GM21786 (cell line): ENCODE data around the gene FAM163B.

ENCODE experiments used
- ATAC-seq: cut with Tn5 transposase; IDR thresholded peaks from one replicate; pipeline ENCODE4 v1.9.1; 2021; ENCODE audit not compliant: unreplicated experiment

Gene FAM163B

DNA sequence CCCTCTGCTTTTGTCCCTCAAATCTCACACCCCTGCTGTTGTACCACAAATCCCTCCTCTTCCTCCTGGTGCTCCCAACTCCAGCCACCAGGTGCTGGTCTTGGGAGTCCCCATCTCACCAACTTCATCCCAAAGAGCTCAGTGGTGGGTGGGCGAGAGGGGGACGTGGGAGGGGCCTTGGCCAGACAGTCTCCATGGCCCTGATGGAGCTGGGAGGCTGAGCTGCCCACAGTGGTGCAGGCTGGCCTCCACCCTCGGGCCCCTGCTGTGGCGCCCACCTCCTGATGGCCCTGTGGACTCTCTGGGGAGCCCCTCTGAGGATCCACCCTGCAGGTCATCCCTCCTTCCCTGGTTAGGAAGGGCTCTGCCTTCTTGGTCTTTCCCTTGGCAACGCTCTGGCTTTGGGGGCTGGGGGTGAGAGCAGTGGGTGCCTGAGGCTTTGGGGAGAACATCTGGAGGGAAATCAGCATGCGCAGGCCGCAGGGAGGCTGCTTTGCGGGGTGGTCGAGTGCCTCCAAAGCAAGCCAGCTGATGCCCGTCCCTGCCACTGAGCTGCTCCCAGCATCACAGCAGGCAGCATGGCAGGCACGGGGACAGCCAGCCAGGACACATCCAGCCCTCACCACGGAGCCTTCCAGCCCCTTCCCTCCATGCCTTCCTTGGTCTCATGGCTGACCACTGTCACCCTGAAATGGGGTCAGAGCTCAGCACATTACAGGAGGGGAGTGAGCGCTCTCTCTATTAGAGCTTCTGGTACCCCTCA lies 7.6 kb upstream of the FAM163B start:
- ATAC-seq = no peak

DNA sequence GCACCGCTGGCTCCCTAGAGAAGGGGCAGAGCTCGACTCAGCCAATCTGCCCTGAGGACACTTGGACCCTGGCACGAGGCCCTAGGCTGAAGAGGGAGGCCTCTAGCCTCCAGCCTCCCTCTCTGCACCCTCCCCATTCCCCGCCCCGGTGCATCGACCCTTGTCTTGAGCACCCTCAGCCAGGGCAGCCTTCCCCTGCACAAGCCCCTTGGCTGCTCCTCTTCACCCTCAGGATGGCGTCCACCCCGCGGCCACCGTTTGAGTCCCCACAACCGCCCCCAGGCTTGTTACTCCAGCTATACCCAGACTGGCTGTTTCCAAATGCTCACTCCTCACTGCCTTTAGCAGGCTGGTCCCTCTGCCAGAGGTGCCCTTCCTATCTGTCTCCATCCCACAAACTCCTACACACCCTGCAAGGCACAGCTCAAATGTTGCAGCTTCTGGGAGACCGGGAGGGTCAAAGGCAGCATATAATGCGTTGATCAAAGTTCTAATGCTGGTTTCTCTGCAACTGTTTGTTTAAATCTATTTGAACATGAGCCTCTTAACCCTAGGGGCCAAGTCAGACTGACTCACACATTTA lies 6.5 kb upstream of the FAM163B start:
- no peak for ATAC-seq

DNA sequence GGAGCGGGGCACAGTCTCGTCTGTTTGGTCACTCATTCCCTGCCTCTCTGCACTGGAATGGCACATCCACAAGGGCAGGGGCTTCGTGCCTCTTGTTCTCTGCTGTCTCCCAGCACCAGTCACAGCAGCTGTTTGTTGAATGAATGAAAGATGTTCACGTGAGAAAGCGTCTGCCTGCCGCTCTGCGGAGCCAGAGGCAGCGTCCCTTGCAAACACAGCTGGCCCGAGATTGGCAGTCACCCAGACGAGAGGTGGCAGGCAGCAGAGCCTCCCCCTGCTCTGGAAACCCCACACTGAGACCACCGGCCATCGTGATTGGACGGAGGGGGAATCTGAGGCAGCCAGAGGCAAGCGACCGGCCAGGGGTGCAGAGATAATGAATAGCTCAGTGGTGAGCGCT lies 6.0 kb upstream of the FAM163B start:
- no peak for ATAC-seq

DNA sequence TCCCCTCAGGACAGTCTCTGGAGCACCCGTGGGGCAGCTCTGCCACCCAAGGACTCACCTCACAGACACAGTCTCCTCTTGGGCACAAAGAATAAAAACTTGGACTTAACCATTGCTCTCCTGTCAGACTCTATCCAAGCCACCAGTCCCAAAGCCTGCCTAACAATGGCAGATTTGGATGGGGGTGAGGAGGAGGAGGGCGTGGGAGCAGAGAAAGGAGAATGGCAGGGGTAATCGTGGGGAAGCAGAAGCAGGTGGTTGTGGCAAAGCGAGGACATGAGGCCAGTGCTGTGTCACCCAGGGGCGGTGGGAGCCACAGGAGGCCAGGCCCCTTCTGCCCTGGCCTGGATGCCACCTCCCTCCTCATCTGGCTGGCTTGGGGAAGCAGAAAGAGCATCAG lies 5.5 kb upstream of the FAM163B start:
- no peak for ATAC-seq

DNA sequence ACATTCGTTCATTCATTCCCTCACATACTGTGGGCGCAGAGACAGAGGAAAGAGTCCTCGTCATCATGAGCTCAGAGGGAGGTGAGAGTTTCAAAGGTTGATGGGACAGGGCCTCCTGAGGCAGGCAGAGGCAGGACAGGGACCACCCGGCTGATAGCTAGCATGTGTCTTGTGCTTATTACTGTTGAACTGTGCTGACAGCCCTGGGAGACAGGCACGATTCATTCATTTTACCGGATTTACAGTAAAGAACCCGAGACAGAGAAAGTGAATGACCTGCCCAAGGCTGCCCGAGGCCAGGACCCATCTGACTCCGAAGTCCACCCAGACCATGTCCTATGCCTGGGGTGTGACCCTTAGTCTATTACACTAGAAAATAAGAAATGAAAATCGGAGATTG lies 4.9 kb upstream of the FAM163B start:
- no peak for ATAC-seq

DNA sequence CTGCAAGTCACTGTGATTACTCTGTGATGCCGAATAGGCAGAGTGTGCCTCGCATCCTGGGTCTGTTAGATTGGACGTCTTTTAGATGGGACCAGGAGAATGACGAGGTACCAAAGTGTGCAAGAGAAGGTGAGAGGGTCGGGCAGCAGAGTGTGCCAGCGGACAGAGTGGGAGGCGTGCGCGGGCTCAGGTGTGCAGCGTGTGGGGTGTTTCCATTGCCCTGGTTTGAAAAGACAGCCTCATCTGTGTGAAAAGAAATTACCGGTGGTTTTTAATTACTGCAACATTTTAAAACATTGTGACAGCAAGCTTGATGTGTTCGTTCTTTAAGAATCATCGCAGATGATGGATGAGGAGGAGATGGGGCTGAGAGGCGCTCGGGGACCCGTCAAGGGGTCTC lies 4.2 kb upstream of the FAM163B start:
- ATAC-seq = no peak

DNA sequence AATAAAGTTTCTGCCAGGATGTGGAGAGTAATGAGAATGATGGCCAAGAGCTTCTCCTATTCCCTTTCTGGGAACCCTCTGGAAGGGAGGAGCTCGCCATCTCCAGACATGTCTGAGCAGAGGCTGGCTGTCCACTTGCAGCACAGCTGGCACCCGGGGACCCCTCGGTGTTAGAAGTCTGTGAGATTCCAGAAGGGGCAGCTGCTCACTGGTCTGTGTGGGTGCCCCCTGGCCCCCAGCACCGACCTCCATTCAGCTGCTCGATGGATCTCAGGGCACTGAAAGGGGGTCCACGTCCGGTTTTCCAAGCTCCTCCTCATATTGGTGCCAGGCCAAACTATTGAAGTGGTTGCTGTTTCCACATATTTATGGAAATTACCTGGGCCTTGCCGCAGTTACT lies 3.6 kb upstream of the FAM163B start:
- ATAC-seq = no peak

DNA sequence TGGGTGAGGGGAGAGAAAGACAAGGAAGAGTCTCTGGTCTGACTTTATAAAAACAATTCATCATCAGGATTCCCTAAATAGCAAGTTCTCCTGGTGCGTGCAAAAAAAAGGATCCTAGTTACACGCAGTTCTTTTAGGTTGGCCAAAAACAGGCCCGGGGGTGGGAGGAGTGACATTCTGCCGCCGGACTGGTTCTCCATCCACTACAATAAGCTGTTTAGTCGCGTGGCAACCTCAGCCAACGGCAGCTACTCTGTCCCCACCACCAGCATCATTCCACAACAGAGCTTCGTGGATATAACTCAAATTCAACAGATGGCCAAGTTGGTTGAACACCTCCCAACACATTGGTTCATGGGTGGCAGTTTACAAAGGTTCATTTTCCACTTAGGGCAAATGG lies 2.9 kb upstream of the FAM163B start:
- no peak for ATAC-seq

DNA sequence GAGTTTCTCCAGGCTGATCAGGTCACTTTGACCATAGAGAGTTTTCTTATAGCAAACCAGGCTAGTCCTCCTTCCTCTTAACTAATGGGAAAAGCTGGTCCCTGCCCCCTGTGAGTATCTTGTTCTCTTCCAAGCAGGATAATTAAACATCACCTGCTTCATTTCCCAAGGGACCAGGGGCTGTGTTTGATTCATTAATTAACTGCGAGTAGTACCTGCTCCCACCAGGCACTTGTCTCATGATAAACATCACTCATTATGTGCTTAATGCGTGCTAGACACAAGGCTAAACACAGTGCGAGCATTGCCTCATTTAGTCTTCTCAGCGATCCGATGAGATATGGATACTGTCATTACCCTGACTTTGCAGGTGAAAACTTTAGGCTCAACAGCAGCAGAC lies 1.7 kb upstream of the FAM163B start:
- no peak for ATAC-seq

DNA sequence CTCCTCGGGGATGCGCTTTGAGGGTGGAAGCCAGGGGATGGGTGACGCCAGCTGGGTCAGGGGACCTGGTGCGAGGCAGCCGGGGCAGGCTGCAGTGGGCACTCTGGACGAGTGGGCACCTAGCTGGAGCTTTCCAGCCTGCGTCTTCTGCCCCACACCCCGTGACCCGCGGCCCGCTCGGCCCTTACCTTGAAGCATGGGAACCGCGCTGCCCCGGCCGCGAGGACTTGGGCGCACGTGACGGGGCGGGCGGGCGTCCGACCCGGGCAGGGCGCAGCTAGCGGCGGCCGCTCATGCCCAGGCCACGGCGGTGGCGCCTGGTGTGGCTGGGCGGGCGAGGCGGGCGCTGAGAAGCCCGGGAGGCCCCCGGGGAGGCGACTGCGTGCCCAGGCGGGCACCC lies 300 bp downstream of the FAM163B start:
- no peak for ATAC-seq

DNA sequence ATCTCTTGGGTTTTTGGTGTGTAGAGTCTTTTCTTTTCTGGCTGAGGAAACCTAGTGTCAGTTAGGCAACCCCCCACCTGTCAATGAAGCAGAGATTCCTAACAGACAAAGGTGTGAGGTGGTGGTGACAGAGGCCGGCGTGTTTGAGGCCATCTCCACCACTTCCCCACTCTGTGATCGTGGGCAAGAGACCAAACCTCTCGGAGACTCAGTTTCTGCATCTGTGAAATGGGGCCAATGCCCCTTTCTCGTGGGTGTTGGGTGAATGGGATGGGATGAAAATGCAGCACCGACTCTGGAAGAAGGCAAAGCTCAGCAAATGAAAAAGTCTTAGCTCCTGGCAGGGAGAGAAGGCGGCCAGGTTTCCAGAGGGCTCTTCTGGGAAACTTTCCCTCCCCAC lies 807 bp downstream of the FAM163B start:
- ATAC-seq = no peak

DNA sequence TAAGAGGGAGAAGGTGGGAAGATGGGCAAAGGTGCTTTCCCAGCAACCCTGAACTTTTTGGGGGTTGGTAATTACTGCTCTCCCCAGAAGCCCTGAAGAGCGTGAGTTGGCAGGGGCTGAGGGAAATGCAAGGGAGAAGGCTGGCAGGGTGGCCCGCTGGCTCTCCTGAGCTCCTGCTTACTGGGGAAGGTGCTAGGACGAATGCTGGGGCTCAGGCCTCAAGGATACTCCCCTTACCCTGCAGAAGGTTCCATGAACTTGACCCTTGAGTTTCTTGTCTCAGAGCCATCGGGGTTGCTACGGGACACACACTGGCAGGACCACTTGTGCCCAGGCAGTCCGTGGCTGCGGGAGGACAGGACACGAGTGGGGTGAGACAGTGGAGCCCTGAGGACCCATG lies 1.2 kb downstream of the FAM163B start:
- no peak for ATAC-seq

DNA sequence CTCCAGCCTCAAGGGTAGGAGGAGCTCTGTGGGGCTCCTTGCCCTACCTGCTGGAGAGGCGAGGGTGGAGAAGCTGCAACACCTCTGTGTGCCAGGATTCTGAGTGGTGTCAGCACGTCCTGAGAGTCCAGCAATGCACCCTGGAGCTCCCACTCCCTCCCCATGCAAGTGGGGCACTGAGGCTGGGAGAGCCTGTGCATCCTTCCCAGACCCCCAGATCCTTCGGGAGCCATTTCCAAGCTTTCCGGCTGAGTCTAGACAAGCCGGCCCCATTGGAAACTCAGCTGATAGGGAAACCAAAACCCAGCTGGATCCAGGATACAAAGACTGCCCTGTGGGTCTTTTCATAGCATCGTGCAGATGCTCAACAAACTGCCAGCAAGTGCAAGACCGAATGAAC lies 1.8 kb downstream of the FAM163B start:
- no peak for ATAC-seq

DNA sequence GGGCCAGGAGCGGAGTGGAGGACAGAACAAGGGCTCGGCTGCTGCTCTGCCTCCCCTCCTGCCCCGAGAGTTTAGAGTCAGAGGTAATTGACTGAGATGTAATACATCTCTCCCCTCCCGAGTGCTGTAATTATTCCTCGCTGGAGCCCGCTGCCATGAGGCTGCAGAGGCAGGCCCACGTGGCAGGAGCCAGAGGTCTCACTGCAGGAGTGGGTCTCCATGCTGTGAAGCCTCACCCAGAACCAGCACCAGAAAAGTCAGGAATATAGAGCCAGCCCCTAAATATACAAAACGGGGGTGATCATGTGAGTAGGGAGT lies 2.5 kb downstream of the FAM163B start:
- ATAC-seq = no peak

DNA sequence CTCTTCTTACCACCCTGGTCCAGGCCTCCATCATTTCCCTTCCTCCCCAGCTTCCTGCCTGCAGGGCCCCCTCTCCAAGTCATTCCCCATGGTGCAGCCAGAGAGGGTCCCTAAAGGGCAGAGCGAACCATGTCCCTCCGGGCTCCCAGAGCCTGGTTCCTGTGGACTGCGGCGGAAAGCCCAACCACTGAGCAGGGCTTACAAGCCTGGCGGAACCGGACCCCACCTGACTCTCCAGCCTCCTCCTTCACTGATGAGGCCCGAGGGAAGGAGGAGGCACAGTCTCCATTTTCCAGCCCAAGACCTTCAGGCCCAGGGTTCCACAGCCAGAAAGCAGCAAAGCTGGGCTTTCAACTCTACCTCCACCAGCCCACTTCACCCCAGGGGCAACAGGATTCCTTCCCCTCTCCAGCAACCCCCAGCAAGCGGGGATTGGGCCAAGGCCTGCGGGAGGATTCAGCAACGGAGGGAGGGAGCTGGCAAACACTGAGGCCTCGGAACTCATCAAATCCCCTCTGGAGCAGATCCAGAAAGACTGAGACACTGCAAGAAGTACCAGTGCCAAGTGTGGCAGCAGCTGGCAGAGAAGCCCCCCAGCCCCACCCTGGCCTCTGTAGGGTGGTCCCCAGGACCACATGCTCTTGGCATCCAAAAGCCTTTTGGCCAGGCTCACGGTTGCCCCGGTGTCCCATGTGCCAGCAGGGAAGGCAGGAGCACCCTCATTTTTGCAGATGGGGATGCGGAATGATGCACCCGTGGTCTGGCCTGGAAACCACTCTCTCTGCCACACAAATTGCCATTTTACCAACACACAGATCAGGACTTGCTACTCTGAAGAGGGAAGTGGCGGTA lies 3.1 kb downstream of the FAM163B start:
- ATAC-seq = no peak

DNA sequence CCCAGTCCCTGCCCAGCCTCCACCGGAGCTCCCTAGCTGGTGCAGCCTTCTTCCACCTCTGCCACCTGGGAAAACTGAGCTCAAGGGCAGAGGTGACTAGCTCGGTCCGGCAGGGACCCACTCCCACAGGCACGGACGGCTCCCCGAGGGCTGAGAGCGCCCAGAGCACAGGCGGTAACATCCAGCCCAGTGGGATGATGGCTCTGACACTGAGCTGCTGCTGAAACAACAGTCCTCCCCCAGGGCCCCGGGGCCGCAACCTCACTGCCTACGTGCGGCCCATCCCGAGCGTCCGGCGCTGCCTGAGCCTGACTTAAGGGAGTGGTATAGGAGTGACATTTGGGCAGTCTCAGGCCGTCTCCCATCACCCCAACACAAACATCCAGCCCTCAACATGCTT lies 3.7 kb downstream of the FAM163B start:
- ATAC-seq = no peak

DNA sequence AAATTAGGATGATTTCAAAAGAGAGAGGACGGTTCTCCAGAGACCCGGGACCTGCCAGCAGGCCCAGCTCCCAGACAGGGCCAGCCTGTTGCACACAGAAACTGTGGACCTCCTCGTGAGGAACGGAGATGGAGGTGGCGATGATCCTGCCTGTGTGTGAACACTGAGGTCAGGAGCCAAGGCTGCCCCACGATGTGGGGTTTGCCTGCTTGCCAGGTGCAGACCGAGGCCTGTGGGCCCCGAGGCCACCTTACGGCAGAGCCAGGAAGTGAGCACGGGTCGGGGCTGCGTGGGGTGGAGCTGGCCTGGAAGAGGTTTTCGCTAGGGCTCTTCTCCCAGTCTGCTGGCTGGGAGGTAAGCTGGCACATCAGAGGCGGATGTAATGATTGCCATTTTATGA lies 4.3 kb downstream of the FAM163B start:
- no peak for ATAC-seq

DNA sequence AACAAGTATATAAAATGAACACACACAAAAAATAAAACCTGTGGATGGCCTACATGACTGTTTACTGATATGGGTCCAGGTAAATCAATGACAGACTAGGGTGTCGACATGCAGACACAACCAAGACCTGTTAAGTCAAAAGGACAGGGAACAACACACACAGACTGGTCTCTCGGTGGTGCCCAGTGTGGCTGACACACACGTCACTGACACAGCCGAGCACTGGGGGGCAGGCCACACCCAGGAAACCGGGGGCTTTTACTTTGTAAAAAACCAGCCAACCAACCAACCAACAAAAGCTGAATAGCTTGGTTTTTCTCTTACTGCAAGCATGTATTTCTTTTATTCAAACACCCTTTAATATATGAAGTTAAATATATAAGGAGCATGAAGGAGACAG lies 5.0 kb downstream of the FAM163B start:
- ATAC-seq = no peak

DNA sequence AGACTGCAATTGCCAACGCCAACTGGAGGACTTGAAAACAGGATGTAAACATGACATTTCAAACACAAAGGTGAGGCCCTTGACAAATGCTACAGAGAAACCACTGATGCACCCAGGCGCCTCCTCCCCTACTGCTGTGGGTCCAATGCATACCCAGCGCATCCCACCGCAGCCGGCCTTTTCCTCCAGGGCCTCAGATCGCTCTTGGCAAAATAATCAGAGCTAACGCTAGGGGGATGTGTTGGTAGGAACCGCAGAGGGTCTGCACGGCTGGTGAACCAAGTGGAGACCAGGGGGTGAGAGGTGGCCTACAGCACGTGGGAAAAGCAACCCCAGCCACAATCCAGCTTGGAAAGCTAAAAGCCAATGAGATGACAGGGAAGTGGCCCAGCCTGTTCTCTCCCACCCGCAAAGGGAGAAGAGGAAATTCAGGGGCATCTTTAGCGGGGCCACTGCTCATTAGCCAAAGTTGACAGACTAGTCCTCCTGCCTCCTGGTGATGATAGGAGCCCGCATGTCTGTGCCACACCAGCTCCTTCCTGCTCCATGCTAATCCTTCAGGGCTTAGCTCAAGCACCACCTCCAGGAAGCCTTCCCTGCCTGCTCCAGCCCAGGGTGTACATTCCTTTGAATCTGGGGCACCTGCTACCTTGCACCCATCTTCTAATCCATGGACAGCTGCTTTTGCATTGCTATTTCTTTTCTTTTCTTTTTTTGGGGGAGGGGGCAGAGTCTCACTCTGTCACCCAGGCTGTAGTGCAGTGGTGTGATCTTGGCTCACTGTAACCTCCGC lies 5.9 kb downstream of the FAM163B start:
- no peak for ATAC-seq

DNA sequence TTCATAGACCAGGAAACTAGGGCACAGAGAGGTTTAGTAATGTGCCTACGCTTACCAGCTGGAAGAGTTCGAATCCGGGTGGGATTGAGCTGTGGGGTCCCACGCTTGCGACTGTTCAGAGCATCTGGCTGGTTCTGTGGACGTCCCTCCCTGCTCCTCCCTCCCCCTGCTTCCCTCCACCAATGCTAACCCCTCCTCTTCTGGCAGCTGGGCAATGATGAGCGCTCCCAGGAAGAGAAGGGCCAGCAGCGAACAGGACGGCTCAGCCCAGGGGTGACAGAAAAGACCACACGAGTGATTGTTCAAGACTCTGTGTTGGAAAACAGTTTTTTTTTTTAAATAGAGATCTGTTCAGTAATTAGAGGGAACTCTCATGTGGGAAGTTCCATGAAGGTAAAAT lies 6.9 kb downstream of the FAM163B start:
- no peak for ATAC-seq

DNA sequence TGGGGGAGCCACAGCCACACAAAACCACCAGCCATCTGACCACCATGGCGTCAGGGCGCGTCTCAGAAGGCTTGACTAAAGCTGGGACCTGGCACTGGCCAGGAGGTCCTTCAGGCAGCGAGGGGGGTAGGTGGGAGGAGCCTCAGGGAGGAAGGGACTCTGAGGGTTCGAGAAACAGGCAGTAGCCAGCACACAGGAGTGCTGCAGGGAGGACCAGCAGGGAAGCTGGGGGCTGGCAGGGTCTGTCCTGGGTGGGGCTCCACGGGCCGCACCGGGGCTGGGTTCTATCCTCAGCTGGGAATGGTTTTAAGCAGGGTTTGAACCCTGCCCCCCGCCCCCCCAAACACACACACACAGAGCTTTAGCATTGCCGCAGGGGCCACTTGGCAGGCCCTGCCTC lies 7.4 kb downstream of the FAM163B start:
- no peak for ATAC-seq

DNA sequence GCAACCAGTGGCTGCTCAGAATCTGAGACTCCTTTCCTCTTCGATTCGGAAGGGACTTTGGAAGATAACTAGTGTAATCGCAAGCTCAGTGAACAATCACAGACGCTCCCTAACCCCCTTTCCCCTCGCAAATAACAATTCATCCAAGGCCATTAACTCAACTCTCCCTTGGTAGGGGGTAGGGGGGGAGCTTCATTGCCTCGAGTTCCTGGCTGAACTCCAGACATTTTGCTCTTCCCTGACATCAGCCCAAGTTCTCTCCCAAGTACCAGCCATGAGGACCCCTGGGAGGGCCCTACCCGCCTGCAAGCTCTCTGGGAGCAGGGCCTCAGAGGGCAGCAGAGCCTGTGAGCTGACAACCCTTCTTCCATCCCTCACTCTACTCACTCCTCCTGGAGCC lies 8.4 kb downstream of the FAM163B start:
- no peak for ATAC-seq
